ENCODE data around the gene ZC3H10. TPM values are rescaled to one million over a fixed set of nuclear protein-coding genes. Genes with fewer than 3 reads are reported as not detected.
"Not testable (repeated sequence)": the region's sequence is repeated elsewhere in the genome, so short reads cannot be mapped to it uniquely, and the experiment has no call there.

ZC3H10 gene
- total RNA-seq: 11.0 TPM
- polyA plus RNA-seq: 1 to 10 TPM; 1.7 to 3.7 (median 2.9) TPM

- H3K27me3 ChIP-seq (ENCODE audit: control insufficient read depth, insufficient read depth, low read length): no peaks in the 10 kb centered on the region
- Mint-ChIP-seq H3K27me3 (peaks cover 4% of the 10 kb centered on the region), H3K4me1 (peaks cover 9 to 41% (median 28%) of the 10 kb centered on the region in 4 donors), H3K36me3 (peaks cover 30% of the 10 kb centered on the region), H3K9me3 (no peaks in the 10 kb centered on the region), H3K27ac (peak within 1 kb of the TSS; percentile 93 to 99 (median 98)), H3K4me3 (peak within 1 kb of the TSS; percentile 91 to 99 (median 98))
- DNase-seq (peak; percentile 97 to 99 (median 97)), ATAC-seq (ENCODE audit: low read depth in 2 of 2) (peak; percentile 85 to 88)
- peak within 1 kb of the TSS; percentile 96 for H3K27ac ChIP-seq (ENCODE audit: insufficient read depth, low read length, poor library complexity, severe bottlenecking)
- peak within 1 kb of the TSS; percentile 94 for H3K4me3 ChIP-seq (ENCODE audit: low read depth, low read length)
- no peaks in the 10 kb centered on the region for H3K9me3 ChIP-seq (ENCODE audit: control insufficient read depth in 2 of 2, low read length in 2 of 2)
- peaks cover 23% of the 10 kb centered on the region for H3K4me1 ChIP-seq (ENCODE audit: control insufficient read depth, insufficient read depth, low read length, poor library complexity, severe bottlenecking)
- H3K36me3 ChIP-seq (ENCODE audit: control insufficient read depth, insufficient read depth, low read length): peaks cover 16% of the 10 kb centered on the region
These were observed at the start of gene ZC3H10 for GRCh38 chr12:56117778-56118687. ZC3H10 (plus strand) TSS chr12:56118266; CDS start chr12:56120563, 2,297 bp downstream.

GRCh38 chr12:56071648-56072047, 46.4 kb upstream of the ZC3H10 start:
- no peaks in the 10 kb centered on the region for H3K4me1 Mint-ChIP-seq
- no peak overlapping the region for H3K27ac Mint-ChIP-seq
- H3K36me3 Mint-ChIP-seq: no peaks in the 10 kb centered on the region
- DNase-seq (no peak), ATAC-seq (ENCODE audit: low read depth in 2 of 2) (no peak)
- Histone ChIP-seq H3K4me1 (ENCODE audit: control insufficient read depth, insufficient read depth, low read length, poor library complexity, severe bottlenecking) (no peaks in the 10 kb centered on the region), H3K4me3 (ENCODE audit: low read depth, low read length) (no peak overlapping the region), H3K27me3 (ENCODE audit: control insufficient read depth, insufficient read depth, low read length) (no peaks in the 10 kb centered on the region), H3K36me3 (ENCODE audit: control insufficient read depth, insufficient read depth, low read length) (no peaks in the 10 kb centered on the region), H3K9me3 (ENCODE audit: control insufficient read depth in 2 of 2, low read length in 2 of 2) (no peaks in the 10 kb centered on the region), H3K27ac (ENCODE audit: insufficient read depth, low read length, poor library complexity, severe bottlenecking) (no peak overlapping the region)
- peaks cover 8% of the 10 kb centered on the region for H3K27me3 Mint-ChIP-seq
- H3K4me3 Mint-ChIP-seq: no peak overlapping the region
- peaks cover 0 to 1% (median 0%) of the 10 kb centered on the region in 7 donors for H3K9me3 Mint-ChIP-seq

- no peak overlapping the region for H3K27ac Mint-ChIP-seq
- no peak overlapping the region for H3K4me3 ChIP-seq (ENCODE audit: low read depth, low read length)
- no peaks in the 10 kb centered on the region for H3K9me3 ChIP-seq (ENCODE audit: control insufficient read depth in 2 of 2, low read length in 2 of 2)
- DNase-seq (no peak), ATAC-seq (ENCODE audit: low read depth in 2 of 2) (no peak)
- peaks cover 16% of the 10 kb centered on the region for H3K27me3 Mint-ChIP-seq
- H3K4me1 Mint-ChIP-seq: peaks cover 0 to 5% (median 2%) of the 10 kb centered on the region in 4 donors
- no peak overlapping the region for H3K27ac ChIP-seq (ENCODE audit: insufficient read depth, low read length, poor library complexity, severe bottlenecking)
- peaks cover 8% of the 10 kb centered on the region for H3K4me1 ChIP-seq (ENCODE audit: control insufficient read depth, insufficient read depth, low read length, poor library complexity, severe bottlenecking)
- peaks cover 0 to 1% (median 0%) of the 10 kb centered on the region in 7 donors for H3K9me3 Mint-ChIP-seq
- H3K4me3 Mint-ChIP-seq: no peak overlapping the region
- H3K27me3 ChIP-seq (ENCODE audit: control insufficient read depth, insufficient read depth, low read length): no peaks in the 10 kb centered on the region
- H3K36me3 Mint-ChIP-seq: no peaks in the 10 kb centered on the region
- no peaks in the 10 kb centered on the region for H3K36me3 ChIP-seq (ENCODE audit: control insufficient read depth, insufficient read depth, low read length)
These were observed 43.7 kb upstream of the ZC3H10 start for GRCh38 chr12:56074396-56074795.

- peaks cover 35% of the 10 kb centered on the region for H3K27me3 Mint-ChIP-seq
- H3K36me3 Mint-ChIP-seq; ATAC-seq (ENCODE audit: low read depth in 2 of 2); H3K27me3 ChIP-seq (ENCODE audit: control insufficient read depth, insufficient read depth, low read length); H3K9me3 Mint-ChIP-seq; DNase-seq; H3K27ac ChIP-seq (ENCODE audit: insufficient read depth, low read length, poor library complexity, severe bottlenecking); H3K27ac Mint-ChIP-seq; H3K4me3 ChIP-seq (ENCODE audit: low read depth, low read length); H3K36me3 ChIP-seq (ENCODE audit: control insufficient read depth, insufficient read depth, low read length); H3K9me3 ChIP-seq (ENCODE audit: control insufficient read depth in 2 of 2, low read length in 2 of 2): not testable (repeated sequence)
- peaks cover 21% of the 10 kb centered on the region for H3K4me1 ChIP-seq (ENCODE audit: control insufficient read depth, insufficient read depth, low read length, poor library complexity, severe bottlenecking)
- H3K4me1 Mint-ChIP-seq: peaks cover 0 to 17% (median 6%) of the 10 kb centered on the region in 4 donors
- H3K4me3 Mint-ChIP-seq: peak overlapping the region in 3 of 4 donors; percentile 57 to 93 (median 87)
These were observed 40.1 kb upstream of the ZC3H10 start for GRCh38 chr12:56077966-56078365.

GRCh38 chr12:56078427-56078826, 39.6 kb upstream of the ZC3H10 start:
- ATAC-seq (ENCODE audit: low read depth in 2 of 2): no peak
- peak overlapping the region; percentile 57 to 93 (median 87) for H3K4me3 Mint-ChIP-seq
- peaks cover 0 to 17% (median 6%) of the 10 kb centered on the region in 4 donors for H3K4me1 Mint-ChIP-seq

GRCh38 chr12:56078931-56079722, 38.9 kb upstream of the ZC3H10 start:
- no peak overlapping the region for H3K27ac Mint-ChIP-seq

More at GRCh38 chr12:56078427-56078826, 39.6 kb upstream of the ZC3H10 start:
- Histone ChIP-seq H3K27me3 (ENCODE audit: control insufficient read depth, insufficient read depth, low read length) (no peaks in the 10 kb centered on the region), H3K9me3 (ENCODE audit: control insufficient read depth in 2 of 2, low read length in 2 of 2) (no peaks in the 10 kb centered on the region), H3K4me1 (ENCODE audit: control insufficient read depth, insufficient read depth, low read length, poor library complexity, severe bottlenecking) (peaks cover 21% of the 10 kb centered on the region), H3K4me3 (ENCODE audit: low read depth, low read length) (no peak overlapping the region), H3K27ac (ENCODE audit: insufficient read depth, low read length, poor library complexity, severe bottlenecking) (no peak overlapping the region), H3K36me3 (ENCODE audit: control insufficient read depth, insufficient read depth, low read length) (no peaks in the 10 kb centered on the region)
- DNase-seq: no peak
- H3K9me3 Mint-ChIP-seq: peaks cover 0 to 3% (median 0%) of the 10 kb centered on the region in 7 donors
- peaks cover 35% of the 10 kb centered on the region for H3K27me3 Mint-ChIP-seq
- no peak overlapping the region for H3K27ac Mint-ChIP-seq
- no peaks in the 10 kb centered on the region for H3K36me3 Mint-ChIP-seq

GRCh38 chr12:56079723-56080555, 38.1 kb upstream of the ZC3H10 start, which contains the start of gene ERBB3:
ERBB3 (plus strand) TSS chr12:56080165; CDS start chr12:56080301, 136 bp downstream.
- Histone ChIP-seq H3K36me3 (ENCODE audit: control insufficient read depth, insufficient read depth, low read length) (no peaks in the 10 kb centered on the region), H3K4me1 (ENCODE audit: control insufficient read depth, insufficient read depth, low read length, poor library complexity, severe bottlenecking) (peaks cover 21% of the 10 kb centered on the region), H3K27me3 (ENCODE audit: control insufficient read depth, insufficient read depth, low read length) (no peaks in the 10 kb centered on the region), H3K9me3 (ENCODE audit: control insufficient read depth in 2 of 2, low read length in 2 of 2) (no peaks in the 10 kb centered on the region), H3K4me3 (ENCODE audit: low read depth, low read length) (peak within 1 kb of the TSS; percentile 82), H3K27ac (ENCODE audit: insufficient read depth, low read length, poor library complexity, severe bottlenecking) (no peak within 1 kb of the TSS)
- Mint-ChIP-seq H3K4me3 (peak within 1 kb of the TSS; percentile 80 to 93 (median 87)), H3K27me3 (peaks cover 40% of the 10 kb centered on the region), H3K9me3 (peaks cover 0 to 2% (median 0%) of the 10 kb centered on the region in 7 donors), H3K4me1 (peaks cover 0 to 17% (median 6%) of the 10 kb centered on the region in 4 donors), H3K36me3 (no peaks in the 10 kb centered on the region), H3K27ac (no peak within 1 kb of the TSS)
- ATAC-seq (ENCODE audit: low read depth in 2 of 2): peak; percentile 63 to 68
- DNase-seq: peak; percentile 41 to 66 (median 59)

More at GRCh38 chr12:56078931-56079722, 38.9 kb upstream of the ZC3H10 start:
- Histone ChIP-seq H3K27me3 (ENCODE audit: control insufficient read depth, insufficient read depth, low read length) (no peaks in the 10 kb centered on the region), H3K9me3 (ENCODE audit: control insufficient read depth in 2 of 2, low read length in 2 of 2) (no peaks in the 10 kb centered on the region), H3K4me3 (ENCODE audit: low read depth, low read length) (peak overlapping the region; percentile 82), H3K27ac (ENCODE audit: insufficient read depth, low read length, poor library complexity, severe bottlenecking) (no peak overlapping the region), H3K36me3 (ENCODE audit: control insufficient read depth, insufficient read depth, low read length) (no peaks in the 10 kb centered on the region), H3K4me1 (ENCODE audit: control insufficient read depth, insufficient read depth, low read length, poor library complexity, severe bottlenecking) (peaks cover 21% of the 10 kb centered on the region)
- DNase-seq: peak; percentile 35 to 50 (median 45)
- peaks cover 40% of the 10 kb centered on the region for H3K27me3 Mint-ChIP-seq
- peak; percentile 50 to 54 for ATAC-seq (ENCODE audit: low read depth in 2 of 2)
- peak overlapping the region; percentile 80 to 93 (median 87) for H3K4me3 Mint-ChIP-seq
- H3K9me3 Mint-ChIP-seq: peaks cover 0 to 3% (median 0%) of the 10 kb centered on the region in 7 donors
- H3K36me3 Mint-ChIP-seq: no peaks in the 10 kb centered on the region
- peaks cover 0 to 17% (median 6%) of the 10 kb centered on the region in 4 donors for H3K4me1 Mint-ChIP-seq
